Thyroid gland (tissue), 4 donors: Measurements from ENCODE around the gene ZNF669. TPM values are rescaled to one million over a fixed set of nuclear protein-coding genes. Genes with fewer than 3 reads are reported as not detected.

ENCODE experiments used
- DNase-seq, 2 donors: peaks; one replicate each; pipeline ENCODE4 v3.0.0-alpha.2; 2019
- H3K27ac ChIP-seq, 3 donors: fragments of 200-600 bp; sonication (generic); 1 replicate in 2 of 3; 2 replicates in 1 of 3; pipeline ENCODE4 v1.5.1; 2016 to 2019; ENCODE audit warnings: mild to moderate bottlenecking in 1 of 3, moderate library complexity in 1 of 3
- H3K27me3 ChIP-seq: fragments of 200-600 bp; sonication (generic); one replicate; pipeline ENCODE4 v1.5.1; 2019
- H3K36me3 ChIP-seq, 2 donors: fragments of 200-600 bp; sonication (generic); one replicate each; pipeline ENCODE4 v1.5.1; 2016 to 2019
- H3K4me1 ChIP-seq, 2 donors: fragments of 200-600 bp; sonication (generic); one replicate each; pipeline ENCODE4 v1.5.1; 2017 to 2019
- H3K4me3 ChIP-seq, 3 donors: fragments of 200-600 bp; sonication (generic); replicated peaks in 1 of 3; 1 replicate in 2 of 3; 2 replicates in 1 of 3; pipeline ENCODE4 v1.5.1; 2016; ENCODE audit warnings: mild to moderate bottlenecking in 1 of 3
- H3K9me3 ChIP-seq: fragments of 200-600 bp; sonication (generic); one replicate; pipeline ENCODE4 v1.5.1; 2017
- CTCF ChIP-seq, 6 experiments: fragments of 200-600 bp in 3 of 6; fragments of 450-650 bp in 3 of 6; sonication (generic) in 3 of 6; IDR thresholded peaks; one replicate each; pipeline ENCODE4 v1.5.1; 2016 to 2019; ENCODE audit warnings: antibody characterized with exemption in 6 of 6, mild to moderate bottlenecking in 2 of 6, inconsistent platforms in 1 of 6, moderate library complexity in 1 of 6
- POLR2A ChIP-seq, 2 donors: fragments of 450-650 bp; IDR thresholded peaks; one replicate each; pipeline ENCODE4 v1.6.1; 2017; ENCODE audit warnings: antibody characterized with exemption in 2 of 2, mild to moderate bottlenecking in 2 of 2, moderate library complexity in 1 of 2
- WGBS, 2 donors: methylation state at CpG; one replicate each; pipeline ENCODE4 v1.1.5; 2017; 5-methylcytosine and 5-hydroxymethylcytosine counted together
- intact Hi-C: fragments of 100-400 bp; cut with DNase I; formaldehyde crosslinking; loops from one replicate; pipeline ENCODE4 v1.15.1; 2023
- total RNA-seq, 4 donors: library from RNA; depleted of rRNA; stranded (reverse); fragments of >200 nt; gene quantifications; one replicate each; pipeline ENCODE4 v1.2.3, GENCODE V29; 2016

ZNF669 gene
- total RNA-seq, 4 donors from 2014 or later = 9.8 to 13.0 (median 10.3) TPM

- H3K27me3 ChIP-seq = no peaks in the 10 kb centered on the region
These were observed 3.5 kb upstream of the ZNF669 start for GRCh38 chr1:247107694-247108093.

DNA sequence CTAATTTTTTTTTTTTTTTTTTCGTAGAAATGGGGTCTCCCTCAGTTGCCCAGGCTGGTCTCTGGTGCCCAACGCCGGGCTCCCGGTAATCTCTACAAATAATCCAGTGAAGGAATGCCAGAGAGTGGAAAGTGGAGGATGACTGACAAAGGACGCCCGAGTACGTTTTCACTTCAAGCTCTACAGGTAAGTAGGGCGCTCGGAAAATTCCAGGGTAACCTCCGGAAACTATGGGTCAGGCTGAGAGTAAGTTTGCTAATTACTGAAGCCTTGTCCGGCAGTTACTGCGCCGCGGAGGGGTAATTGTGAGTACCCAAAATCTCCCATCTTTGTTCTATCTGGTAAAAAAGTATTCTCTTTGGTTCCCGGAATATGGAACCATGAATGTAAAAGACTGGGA, 1.8 kb upstream of the ZNF669 start:
- no peak for TF ChIP-seq POLR2A (IDR thresholded peaks at IDR 0.05)
- no peak for TF ChIP-seq CTCF (IDR thresholded peaks at IDR 0.05)
- intact Hi-C loops = no loop called here
- H3K4me1 ChIP-seq = peaks cover 11 to 17% of the 10 kb centered on the region in 2 donors
- WGBS, 2 donors = 89 to 94% methylated on average over 15 of the region's 15 CpGs
- no peak overlapping the region for H3K4me3 ChIP-seq
- H3K9me3 ChIP-seq = no peaks in the 10 kb centered on the region
- H3K36me3 ChIP-seq = peaks cover 2 to 4% of the 10 kb centered on the region in 2 donors
- no peak overlapping the region for H3K27ac ChIP-seq
- DNase-seq = no peak
- no peaks in the 10 kb centered on the region for H3K27me3 ChIP-seq

More at GRCh38 chr1:247107694-247108093, 3.5 kb upstream of the ZNF669 start:
- 85 to 89% methylated on average over 7 of the region's 7 CpGs for WGBS, 2 donors
- intact Hi-C loops = no loop called here
- TF ChIP-seq POLR2A (IDR thresholded peaks at IDR 0.05) (no peak), CTCF (IDR thresholded peaks at IDR 0.05) (no peak)
- no peak for DNase-seq
- Histone ChIP-seq H3K36me3 (no peaks in the 10 kb centered on the region), H3K9me3 (no peaks in the 10 kb centered on the region), H3K4me3 (no peak overlapping the region), H3K4me1 (peaks cover 11 to 22% of the 10 kb centered on the region in 2 donors), H3K27ac (no peak overlapping the region)

DNA sequence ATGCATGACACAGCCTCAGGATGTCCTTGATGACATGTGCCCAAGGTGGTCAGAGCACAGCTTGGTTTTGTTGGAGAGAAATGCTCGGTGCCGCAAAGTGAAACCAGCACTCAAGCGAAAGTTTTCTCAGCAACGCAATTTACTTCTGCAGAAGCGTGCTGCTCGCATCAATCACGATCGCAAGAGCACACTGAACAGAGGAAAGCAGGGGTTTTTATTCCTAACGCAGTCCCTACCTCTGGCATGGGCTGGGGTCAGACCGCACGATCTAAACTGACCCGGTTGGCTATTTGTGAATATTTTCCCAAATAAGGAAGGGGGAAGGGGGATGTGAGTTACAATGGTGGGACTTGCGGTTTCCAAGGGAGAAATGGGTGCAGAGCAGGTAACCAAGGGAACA, 809 bp upstream of the ZNF669 start:
- Histone ChIP-seq H3K27ac (peak overlapping the region in 1 of 3 donors; percentile 84), H3K4me1 (peaks cover 11 to 12% of the 10 kb centered on the region in 2 donors), H3K4me3 (no peak overlapping the region), H3K9me3 (no peaks in the 10 kb centered on the region), H3K36me3 (peaks cover 12 to 14% of the 10 kb centered on the region in 2 donors), H3K27me3 (no peaks in the 10 kb centered on the region)
- intact Hi-C loops = no loop called here
- no peak for DNase-seq
- 84 to 86% methylated on average over 13 of the region's 13 CpGs for WGBS, 2 donors
- no peak for TF ChIP-seq CTCF (IDR thresholded peaks at IDR 0.05)
- no peak for TF ChIP-seq POLR2A (IDR thresholded peaks at IDR 0.05)

DNA sequence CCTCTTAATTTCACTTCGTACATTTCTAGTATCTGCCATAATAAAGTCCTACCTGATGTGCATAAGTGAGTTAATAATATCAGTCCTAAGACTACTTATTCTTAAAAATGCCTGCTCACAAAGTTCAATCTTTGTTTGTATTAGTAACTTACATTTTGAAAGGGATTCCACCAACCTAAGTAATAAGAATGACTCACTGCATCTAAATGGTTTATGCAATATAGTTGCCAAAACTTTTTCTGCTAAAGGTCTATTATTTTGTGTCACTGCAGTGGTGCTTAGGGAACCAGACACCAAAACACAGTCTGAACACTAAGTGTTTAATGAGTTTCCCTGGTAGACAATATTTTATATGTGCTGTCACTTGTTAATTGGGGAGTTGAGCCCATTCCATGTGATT, 1.8 kb downstream of the ZNF669 start:
- Histone ChIP-seq H3K9me3 (no peaks in the 10 kb centered on the region), H3K27me3 (no peaks in the 10 kb centered on the region), H3K4me3 (no peak overlapping the region), H3K36me3 (peaks cover 18 to 19% of the 10 kb centered on the region in 2 donors), H3K4me1 (peaks cover 11 to 12% of the 10 kb centered on the region in 2 donors), H3K27ac (no peak overlapping the region)
- DNase-seq = no peak
- intact Hi-C loops = no loop called here
- 94 to 98% methylated on average over 1 of the region's 1 CpG for WGBS, 2 donors
- no peak for TF ChIP-seq CTCF (IDR thresholded peaks at IDR 0.05)
- TF ChIP-seq POLR2A (IDR thresholded peaks at IDR 0.05) = no peak

DNA sequence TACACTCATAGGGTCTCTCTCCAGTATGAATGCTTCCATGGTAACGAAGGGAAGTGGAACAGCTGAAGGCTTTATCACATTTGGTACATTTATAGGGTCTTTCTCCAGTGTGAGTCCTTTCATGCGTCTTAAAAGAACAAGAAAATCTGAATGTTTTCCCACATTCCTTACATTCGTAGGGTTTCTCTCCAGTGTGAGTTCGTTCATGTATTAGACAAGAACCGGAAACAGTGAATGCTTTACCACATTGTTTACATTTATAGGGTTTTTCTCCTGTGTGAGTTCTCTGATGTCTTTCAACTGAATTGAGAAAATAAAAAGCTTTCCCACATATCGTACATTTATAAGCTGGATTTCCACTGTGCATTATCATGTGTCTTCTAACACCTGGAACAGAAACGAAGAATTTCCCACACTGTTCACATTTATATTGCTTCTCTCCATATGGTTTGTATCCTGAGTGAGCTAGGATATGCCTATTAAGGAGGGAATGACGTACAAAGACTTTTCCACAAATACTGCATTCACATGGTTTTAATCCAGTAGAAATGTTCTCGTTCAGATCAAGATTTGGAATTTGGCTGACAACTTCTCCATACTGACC, 3.4 kb downstream of the ZNF669 start:
- TF ChIP-seq CTCF (IDR thresholded peaks at IDR 0.05) (no peak), POLR2A (IDR thresholded peaks at IDR 0.05) (no peak)
- no peaks in the 10 kb centered on the region for H3K27me3 ChIP-seq
- H3K4me3 ChIP-seq = no peak overlapping the region
- no peaks in the 10 kb centered on the region for H3K9me3 ChIP-seq
- intact Hi-C loops = no loop called here
- H3K4me1 ChIP-seq = peaks cover 11 to 12% of the 10 kb centered on the region in 2 donors
- peaks cover 18 to 23% of the 10 kb centered on the region in 2 donors for H3K36me3 ChIP-seq
- H3K27ac ChIP-seq = no peak overlapping the region
- 97% methylated on average over 9 of the region's 9 CpGs for WGBS, 2 donors
- no peak for DNase-seq
